Suppressor macrophage treated with lipopolysaccharide for 1 hour (primary cell): ENCODE measurements around the gene MITF.
A peak's percentile ranks its signal among the peaks of the same experiment; 100 is the strongest.

Source experiments
- DNase-seq, 3 donors: peaks; one replicate each; pipeline ENCODE4 v3.0.0-alpha.2; 2020 to 2022

Gene MITF

GRCh38 chr3:69739204-69740102 lies at the start of gene MITF:
Gene MITF (plus strand): TSS chr3:69739464. CDS start chr3:69739598, 134 bp downstream.
- peak; percentile 96 to 99 (median 98) for DNase-seq

DNA sequence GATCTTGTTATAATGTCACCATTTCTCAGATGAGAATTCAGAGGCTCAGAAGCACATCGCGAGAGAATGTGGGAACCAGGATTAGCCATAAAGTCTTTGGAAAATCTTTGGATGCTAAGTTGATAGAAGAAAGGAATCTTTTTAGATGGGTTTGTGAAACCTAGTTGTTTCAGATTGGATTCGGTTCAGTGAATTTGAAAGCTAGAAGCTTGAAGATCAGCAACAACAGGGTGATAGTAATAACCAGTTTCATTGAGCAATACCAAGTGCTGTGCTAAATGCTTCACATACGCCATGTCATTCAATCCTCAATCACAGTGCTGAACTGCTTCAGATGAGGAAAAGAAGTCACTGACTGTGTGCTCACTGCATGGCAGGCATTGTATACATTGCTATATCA lies 47.4 kb upstream of the MITF start:
- peak in 2 of 3 donors; percentile 36 to 46 for DNase-seq

- DNase-seq = peak; percentile 37 to 50 (median 41)
These were observed 46.5 kb upstream of the MITF start for GRCh38 chr3:69692761-69693160.

DNA sequence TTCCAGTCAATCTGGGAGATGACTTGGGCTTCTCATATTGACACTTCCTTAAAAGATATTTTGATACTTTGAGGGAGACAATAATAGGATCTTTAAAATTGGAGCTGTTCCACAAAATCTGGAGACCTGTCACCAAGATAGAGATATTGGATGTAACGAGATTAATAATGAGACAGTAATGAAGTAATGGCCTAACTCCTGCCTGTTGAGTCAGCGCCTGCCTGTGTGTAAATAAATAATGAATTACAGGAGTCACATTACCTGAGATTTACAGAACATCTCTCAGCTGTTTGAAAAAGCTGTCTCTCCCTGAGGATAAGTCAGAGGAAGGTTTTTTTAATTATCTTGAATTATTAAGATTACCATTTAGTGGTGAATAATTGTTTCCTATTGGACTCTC lies 43.8 kb upstream of the MITF start:
- DNase-seq = no peak

GRCh38 chr3:69695933-69696332 lies 43.3 kb upstream of the MITF start:
- DNase-seq = no peak

DNA sequence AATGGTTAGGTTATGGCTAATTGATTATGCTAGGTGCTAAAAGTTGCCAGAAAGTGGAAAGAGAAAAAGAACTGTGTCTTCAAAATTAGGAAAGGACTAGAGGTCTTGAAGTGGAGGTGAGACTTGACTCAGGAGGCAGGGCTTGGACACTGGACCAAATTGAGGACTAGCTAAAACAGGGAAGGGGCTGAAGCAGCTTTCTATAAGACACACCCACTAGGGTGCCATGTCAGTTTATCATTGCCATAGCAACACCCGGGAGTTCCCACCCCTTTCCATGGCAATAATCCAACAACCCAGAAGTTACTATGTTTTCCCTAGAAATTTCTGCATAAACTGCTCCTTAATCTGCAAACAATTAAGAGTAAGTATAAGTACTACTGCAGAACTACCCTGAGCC lies 42.9 kb upstream of the MITF start:
- DNase-seq = no peak

- peak; percentile 79 to 86 (median 85) for DNase-seq
These were observed 41.9 kb upstream of the MITF start for GRCh38 chr3:69697381-69697780.

DNA sequence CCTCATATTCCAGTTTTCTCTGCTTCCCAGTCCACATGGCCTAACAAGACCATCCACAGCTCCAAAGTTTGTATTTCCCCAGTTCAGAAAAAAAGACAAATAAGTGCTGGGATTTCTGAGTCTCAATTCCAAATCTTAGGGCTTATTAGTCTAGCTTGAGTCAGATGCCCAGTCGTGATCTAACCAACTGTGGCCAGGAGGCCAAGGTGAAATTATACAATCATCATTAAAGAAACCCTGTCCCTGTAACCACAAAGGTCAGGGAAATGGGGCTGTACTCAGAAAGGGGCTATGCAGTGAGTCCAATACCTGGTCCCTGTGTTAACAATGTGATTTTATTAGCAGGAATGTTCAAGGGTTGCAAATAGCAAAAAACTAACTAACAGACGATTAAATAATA lies 40.5 kb upstream of the MITF start:
- no peak for DNase-seq

GRCh38 chr3:69699183-69699582 lies 40.1 kb upstream of the MITF start:
- DNase-seq = no peak

- DNase-seq = no peak
These were observed 38.3 kb upstream of the MITF start for GRCh38 chr3:69700949-69701348.

DNA sequence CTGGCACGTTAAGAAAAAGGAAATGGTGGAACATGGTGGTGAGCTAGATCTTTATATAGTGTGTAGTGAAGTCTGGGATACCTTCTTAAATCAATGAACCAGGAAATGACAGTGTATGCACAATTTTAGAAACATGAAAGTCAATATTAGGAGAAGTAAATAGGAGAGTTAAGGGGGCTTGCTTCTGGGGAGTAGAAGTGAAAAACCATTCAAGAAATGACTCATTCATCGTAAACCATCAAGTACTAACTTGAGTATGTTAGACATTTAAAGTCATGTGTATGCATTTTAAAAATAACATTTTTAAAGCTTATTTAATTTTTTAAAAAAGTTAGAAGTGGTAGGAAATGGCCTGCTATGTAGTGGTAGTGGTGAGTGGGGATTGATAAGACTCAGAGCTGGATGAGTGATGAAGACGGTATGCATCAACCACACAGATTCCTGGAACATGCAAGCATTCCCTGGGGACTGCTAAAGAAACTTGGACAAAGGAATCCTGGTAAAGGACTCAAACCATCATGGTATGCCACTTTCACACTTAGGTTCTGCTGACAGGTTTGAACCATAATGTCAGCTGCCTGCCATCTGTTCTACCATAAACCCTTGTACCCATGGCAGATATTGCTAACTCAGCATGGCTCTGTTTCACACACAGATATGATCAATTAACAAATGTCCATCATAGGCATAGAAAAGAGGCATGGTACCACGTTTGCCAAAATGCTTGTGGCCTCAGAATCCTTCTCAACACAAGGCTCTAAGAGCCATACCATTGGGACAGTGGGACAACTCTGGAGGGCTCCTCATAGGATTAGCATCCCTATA lies 28.9 kb upstream of the MITF start:
- DNase-seq = no peak

- DNase-seq = no peak
These were observed 27.0 kb upstream of the MITF start for GRCh38 chr3:69712269-69712668.

- no peak for DNase-seq
These were observed 26.3 kb upstream of the MITF start for GRCh38 chr3:69712933-69713332.

DNA sequence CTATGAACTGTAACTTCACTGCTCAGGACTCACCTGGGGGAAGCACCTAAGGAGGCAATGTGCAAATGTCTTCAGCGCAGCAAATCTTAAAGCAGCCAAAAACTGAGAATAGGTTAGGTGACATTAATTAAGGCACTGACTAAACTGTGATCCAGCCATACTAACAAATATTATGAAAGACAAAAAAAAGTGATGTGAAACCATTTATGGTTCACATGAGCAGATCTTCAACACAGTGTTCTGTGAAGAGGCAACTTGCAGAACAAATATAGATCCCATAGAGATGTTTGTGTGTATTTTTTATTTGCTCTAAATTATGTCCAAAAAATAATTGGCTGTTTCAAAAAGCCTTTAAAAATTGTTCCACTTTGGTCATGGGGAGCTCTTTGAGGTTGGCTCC lies 24.1 kb upstream of the MITF start:
- DNase-seq = peak in 2 of 3 donors; percentile 49 to 58

DNA sequence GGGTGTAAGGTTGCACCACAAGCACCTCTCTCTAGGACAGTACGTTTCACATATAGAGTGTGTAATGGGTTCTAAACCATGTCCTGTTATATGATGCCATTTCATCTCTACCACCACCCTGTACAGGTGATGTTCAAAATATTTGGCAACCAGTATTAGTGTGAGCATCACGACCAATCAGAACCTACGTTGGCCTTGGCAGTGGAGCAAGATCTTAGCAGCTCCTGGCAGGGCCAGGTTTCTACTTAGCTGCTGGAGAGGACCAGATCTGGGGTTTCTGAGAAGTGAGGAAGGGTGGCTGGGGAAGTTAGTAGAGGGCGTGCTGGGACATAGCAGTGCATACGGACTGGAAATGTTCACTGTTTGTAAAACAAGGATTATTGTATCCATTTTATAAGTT lies 23.1 kb upstream of the MITF start:
- DNase-seq = no peak

- no peak for DNase-seq
These were observed 20.2 kb upstream of the MITF start for GRCh38 chr3:69718866-69719586.

- DNase-seq = no peak
These were observed 19.6 kb upstream of the MITF start for GRCh38 chr3:69719587-69720122.

GRCh38 chr3:69720824-69721223 lies 18.4 kb upstream of the MITF start:
- DNase-seq = no peak

DNA sequence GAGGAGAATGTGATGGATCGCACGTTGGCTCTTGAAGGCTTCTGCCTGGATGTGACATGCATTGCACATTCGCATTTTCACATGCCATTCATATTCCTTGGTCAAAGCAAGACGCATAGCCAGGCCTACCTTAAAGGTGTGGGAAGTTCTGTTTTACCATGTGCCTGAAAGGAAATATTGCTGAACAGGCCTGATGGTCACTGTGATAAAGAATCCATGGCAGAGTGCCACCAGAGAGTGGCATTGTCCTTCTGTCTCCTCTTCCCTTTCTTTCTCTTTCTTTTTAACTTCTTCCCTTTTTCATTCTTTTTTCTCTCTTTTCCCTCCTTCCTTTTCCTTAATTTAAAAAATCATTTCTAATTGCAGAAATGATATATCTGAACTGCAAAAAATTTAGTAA lies 15.9 kb upstream of the MITF start:
- peak in 1 of 3 donors; percentile 9 for DNase-seq

- DNase-seq = peak in 2 of 3 donors; percentile 12 to 20
These were observed 14.4 kb upstream of the MITF start for GRCh38 chr3:69724722-69725435.

DNA sequence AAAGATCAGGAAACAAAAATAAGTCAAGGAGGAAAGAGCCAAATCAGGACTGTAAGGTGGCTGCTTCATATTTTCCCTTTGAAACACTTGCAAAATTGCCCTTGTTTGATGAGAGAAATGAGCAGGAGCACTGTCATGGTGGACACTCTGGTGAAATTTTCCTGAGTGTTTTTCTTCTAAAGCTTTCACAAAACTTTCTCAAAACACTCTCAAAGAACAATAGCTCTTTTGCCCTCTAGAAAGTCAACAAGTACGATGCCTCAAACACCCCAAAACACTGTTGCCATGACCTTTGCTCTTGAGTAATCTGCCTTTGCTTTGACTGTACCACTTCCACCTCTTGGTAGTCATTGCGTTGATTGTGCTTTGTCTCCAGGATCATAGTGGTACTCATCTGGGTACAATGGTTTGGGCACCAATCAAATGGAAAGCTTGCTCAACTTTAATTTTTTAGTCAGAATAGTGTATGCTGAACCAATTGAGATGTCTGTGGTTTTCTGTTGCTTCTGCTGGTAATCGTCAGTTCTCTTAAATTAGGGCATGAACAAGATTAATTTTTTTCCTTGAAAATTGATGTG lies 13.2 kb upstream of the MITF start:
- DNase-seq = no peak
